Activated T-helper 17 cell treated with anti-CD3 and anti-CD28 coated beads, Interleukin-2, amount 50 U/mL, for 72 hours (primary cell): ENCODE data around the gene SLC49A3. TPM values are rescaled to one million over a fixed set of nuclear protein-coding genes. Genes with fewer than 3 reads are reported as not detected.
A peak's percentile ranks its signal among the peaks of the same experiment; 100 is the strongest.

Source experiments
- ATAC-seq: fragments of 150-1000 bp; cut with Tn5 transposase; replicated peaks from 2 replicates; pipeline ENCODE4 v1.10.0; 2021; ENCODE audit warnings: mild to moderate bottlenecking, moderate library complexity
- H3K27ac Mint-ChIP-seq: one replicate; pipeline ENCODE4 v1.8.0; 2022; ENCODE audit warnings: mixed read lengths
- H3K27me3 Mint-ChIP-seq: one replicate; pipeline ENCODE4 v1.8.0; 2022; ENCODE audit warnings: mixed read lengths
- H3K36me3 Mint-ChIP-seq: one replicate; pipeline ENCODE4 v1.8.0; 2022; ENCODE audit warnings: low read depth, mild to moderate bottlenecking, mixed read lengths
- H3K4me1 Mint-ChIP-seq: one replicate; pipeline ENCODE4 v1.8.0; 2022; ENCODE audit warnings: mixed read lengths
- H3K4me3 Mint-ChIP-seq: one replicate; pipeline ENCODE4 v1.8.0; 2022; ENCODE audit warnings: mild to moderate bottlenecking, mixed read lengths
- H3K9me3 Mint-ChIP-seq: one replicate; pipeline ENCODE4 v1.8.0; 2022; ENCODE audit warnings: mixed read lengths
- total RNA-seq, 2 donors: library from RNA; stranded (reverse); gene quantifications; one replicate each; pipeline ENCODE4 v1.2.3, GENCODE V29; 2022

The SLC49A3 gene
- total RNA-seq, 2 donors from 2014 or later: 0.61 to 1.4 TPM

DNA sequence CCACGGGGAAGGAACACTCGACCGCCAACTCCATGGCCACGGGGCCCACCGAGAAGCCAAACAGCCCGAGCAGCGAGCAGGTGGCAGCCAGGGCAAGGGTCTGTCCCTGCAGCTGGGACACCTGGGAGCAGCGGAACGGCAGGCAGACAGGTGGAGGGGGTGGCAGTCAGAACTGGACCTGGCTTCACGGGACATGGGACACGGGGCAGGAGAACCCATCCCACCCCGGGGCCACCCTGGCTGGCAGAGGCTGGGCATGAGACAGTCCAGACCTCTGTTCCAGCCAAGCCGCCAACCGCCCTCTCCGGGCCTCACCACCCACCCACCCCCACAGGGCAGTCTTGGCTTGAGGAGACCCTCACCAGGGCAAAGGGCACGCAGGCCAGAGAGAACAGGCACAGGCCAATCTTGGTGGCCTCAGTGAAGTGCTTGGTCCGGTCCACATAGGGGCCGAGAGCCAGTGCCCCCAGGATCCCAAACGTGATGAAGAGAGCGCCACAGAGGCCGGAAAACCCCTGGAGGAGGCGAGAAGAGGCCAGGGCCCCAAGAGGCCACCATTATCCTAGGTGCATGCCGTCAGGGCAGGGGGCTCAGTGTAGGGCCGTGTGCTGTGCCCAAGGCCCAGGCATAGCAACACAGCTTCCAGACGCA lies 5.6 kb downstream of the SLC49A3 start:
- Mint-ChIP-seq H3K4me3 (no peak overlapping the region), H3K4me1 (no peaks in the 10 kb centered on the region), H3K36me3 (no peaks in the 10 kb centered on the region), H3K27ac (no peak overlapping the region), H3K27me3 (peaks cover 6% of the 10 kb centered on the region), H3K9me3 (no peaks in the 10 kb centered on the region)
- no peak for ATAC-seq

- Mint-ChIP-seq H3K27ac (no peak overlapping the region), H3K4me1 (no peaks in the 10 kb centered on the region), H3K36me3 (no peaks in the 10 kb centered on the region), H3K9me3 (no peaks in the 10 kb centered on the region), H3K4me3 (no peak overlapping the region), H3K27me3 (peaks cover 4% of the 10 kb centered on the region)
- no peak for ATAC-seq
Measured at GRCh38 chr4:682490-683172, 6.3 kb downstream of the SLC49A3 start.

- Mint-ChIP-seq H3K27ac (no peak overlapping the region), H3K9me3 (no peaks in the 10 kb centered on the region), H3K4me1 (no peaks in the 10 kb centered on the region), H3K36me3 (no peaks in the 10 kb centered on the region), H3K4me3 (no peak overlapping the region), H3K27me3 (peaks cover 3% of the 10 kb centered on the region)
- no peak for ATAC-seq
Measured at GRCh38 chr4:681736-682451, 7.1 kb downstream of the SLC49A3 start.

- H3K4me1 Mint-ChIP-seq: no peaks in the 10 kb centered on the region
- peak overlapping the region; percentile 61 for H3K27ac Mint-ChIP-seq
- peak overlapping the region; percentile 64 for H3K4me3 Mint-ChIP-seq
- H3K27me3 Mint-ChIP-seq: peaks cover 3% of the 10 kb centered on the region
- ATAC-seq: peak; percentile 69
- H3K9me3 Mint-ChIP-seq: no peaks in the 10 kb centered on the region
- H3K36me3 Mint-ChIP-seq: no peaks in the 10 kb centered on the region
Measured at GRCh38 chr4:680928-681645, 7.9 kb downstream of the SLC49A3 start.

DNA sequence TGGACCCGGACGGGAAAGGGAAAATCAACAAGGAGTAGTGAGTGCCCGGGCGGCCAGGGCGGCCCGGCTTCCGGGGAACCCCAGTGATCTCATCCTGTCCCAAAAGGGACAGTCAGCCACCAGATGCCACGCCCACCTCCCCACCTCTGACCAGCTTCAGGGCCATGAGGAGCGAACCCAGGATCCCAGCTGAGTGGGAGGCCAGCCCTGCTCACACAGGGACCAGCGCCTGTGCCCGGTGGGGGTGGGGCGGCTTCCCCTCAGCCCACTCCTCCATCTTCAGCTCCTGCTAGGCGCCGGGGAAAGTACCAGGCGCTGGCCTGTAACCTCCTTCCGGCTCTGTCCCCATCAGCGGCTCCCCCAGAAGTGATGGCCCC lies 8.4 kb downstream of the SLC49A3 start:
- peaks cover 3% of the 10 kb centered on the region for H3K27me3 Mint-ChIP-seq
- ATAC-seq: peak; percentile 52
- H3K36me3 Mint-ChIP-seq: no peaks in the 10 kb centered on the region
- H3K4me3 Mint-ChIP-seq: peak overlapping the region; percentile 64
- H3K4me1 Mint-ChIP-seq: no peaks in the 10 kb centered on the region
- peak overlapping the region; percentile 61 for H3K27ac Mint-ChIP-seq
- H3K9me3 Mint-ChIP-seq: no peaks in the 10 kb centered on the region

- H3K27me3 Mint-ChIP-seq: peaks cover 2% of the 10 kb centered on the region
- H3K9me3 Mint-ChIP-seq: no peaks in the 10 kb centered on the region
- peak overlapping the region; percentile 64 for H3K4me3 Mint-ChIP-seq
Measured at GRCh38 chr4:680091-680490, 8.9 kb downstream of the SLC49A3 start.

DNA sequence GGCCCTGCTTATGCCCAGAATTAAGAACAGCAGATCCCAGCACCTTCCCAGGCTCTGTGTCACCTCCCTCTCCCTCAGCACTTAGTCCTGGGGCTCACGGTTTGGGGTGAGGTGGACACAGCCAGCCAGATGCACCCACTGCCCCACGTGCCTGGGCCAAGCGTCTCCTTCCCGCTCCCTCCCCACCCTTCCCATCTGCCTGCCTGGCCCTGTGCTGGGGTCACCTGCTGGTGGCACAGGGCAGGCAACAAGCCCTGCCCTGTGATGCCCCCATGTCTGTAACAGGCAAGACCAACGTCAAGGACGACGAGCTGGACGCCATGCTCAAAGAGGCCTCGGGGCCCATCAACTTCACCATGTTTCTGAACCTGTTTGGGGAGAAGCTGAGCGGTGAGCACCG lies 9.3 kb downstream of the SLC49A3 start:
- Mint-ChIP-seq H3K36me3 (no peaks in the 10 kb centered on the region), H3K9me3 (no peaks in the 10 kb centered on the region), H3K4me3 (no peak overlapping the region), H3K27ac (no peak overlapping the region), H3K4me1 (no peaks in the 10 kb centered on the region), H3K27me3 (no peaks in the 10 kb centered on the region)
- ATAC-seq: no peak

More at GRCh38 chr4:680091-680490, 8.9 kb downstream of the SLC49A3 start:
- ATAC-seq: no peak
- H3K4me1 Mint-ChIP-seq: no peaks in the 10 kb centered on the region
- no peaks in the 10 kb centered on the region for H3K36me3 Mint-ChIP-seq
- peak overlapping the region; percentile 61 for H3K27ac Mint-ChIP-seq

GRCh38 chr4:679104-679481 lies 9.9 kb downstream of the SLC49A3 start:
- Mint-ChIP-seq H3K36me3 (peaks cover 3% of the 10 kb centered on the region), H3K4me3 (no peak overlapping the region), H3K4me1 (no peaks in the 10 kb centered on the region), H3K9me3 (no peaks in the 10 kb centered on the region), H3K27me3 (no peaks in the 10 kb centered on the region), H3K27ac (no peak overlapping the region)
- ATAC-seq: no peak

DNA sequence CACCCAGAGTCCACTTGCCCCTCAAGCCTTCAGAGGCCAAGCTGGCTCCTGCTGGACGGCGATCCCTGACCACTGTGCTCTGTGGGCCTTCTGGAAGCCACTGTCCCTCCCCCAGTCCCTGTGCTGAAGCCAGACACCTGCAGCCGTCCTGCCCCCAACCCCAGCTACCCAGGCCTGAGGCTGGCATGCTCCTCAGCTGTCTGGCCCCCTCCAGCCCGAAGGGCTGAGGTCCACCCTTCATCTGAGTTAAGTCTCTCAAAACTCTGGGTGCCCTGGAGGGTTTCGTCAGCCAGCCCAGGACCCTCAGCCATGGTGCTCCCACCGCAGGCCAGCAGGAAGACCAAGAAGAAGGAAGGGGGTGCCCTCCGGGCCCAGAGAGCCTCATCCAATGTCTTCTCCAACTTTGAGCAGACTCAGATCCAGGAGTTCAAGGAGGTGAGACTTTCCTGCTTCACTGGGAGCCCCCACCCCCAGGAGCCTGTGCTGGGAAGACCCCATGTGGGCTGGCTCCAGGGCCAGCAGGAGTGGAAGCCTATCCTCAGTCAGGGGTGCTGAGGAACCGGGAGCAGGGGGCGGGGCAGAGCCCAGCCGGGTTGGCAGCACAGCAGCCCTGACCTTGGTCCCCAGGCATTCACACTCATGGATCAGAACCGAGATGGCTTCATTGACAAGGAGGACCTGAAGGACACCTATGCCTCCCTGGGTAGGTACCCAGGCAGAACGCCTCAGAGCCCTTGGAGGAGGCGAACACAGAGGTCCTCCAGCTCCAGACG lies 10.4 kb downstream of the SLC49A3 start:
- H3K36me3 Mint-ChIP-seq: peaks cover 8% of the 10 kb centered on the region
- H3K9me3 Mint-ChIP-seq: no peaks in the 10 kb centered on the region
- H3K4me1 Mint-ChIP-seq: no peaks in the 10 kb centered on the region
- peak overlapping the region; percentile 7 for H3K4me3 Mint-ChIP-seq
- no peak overlapping the region for H3K27ac Mint-ChIP-seq
- H3K27me3 Mint-ChIP-seq: no peaks in the 10 kb centered on the region
- ATAC-seq: no peak

DNA sequence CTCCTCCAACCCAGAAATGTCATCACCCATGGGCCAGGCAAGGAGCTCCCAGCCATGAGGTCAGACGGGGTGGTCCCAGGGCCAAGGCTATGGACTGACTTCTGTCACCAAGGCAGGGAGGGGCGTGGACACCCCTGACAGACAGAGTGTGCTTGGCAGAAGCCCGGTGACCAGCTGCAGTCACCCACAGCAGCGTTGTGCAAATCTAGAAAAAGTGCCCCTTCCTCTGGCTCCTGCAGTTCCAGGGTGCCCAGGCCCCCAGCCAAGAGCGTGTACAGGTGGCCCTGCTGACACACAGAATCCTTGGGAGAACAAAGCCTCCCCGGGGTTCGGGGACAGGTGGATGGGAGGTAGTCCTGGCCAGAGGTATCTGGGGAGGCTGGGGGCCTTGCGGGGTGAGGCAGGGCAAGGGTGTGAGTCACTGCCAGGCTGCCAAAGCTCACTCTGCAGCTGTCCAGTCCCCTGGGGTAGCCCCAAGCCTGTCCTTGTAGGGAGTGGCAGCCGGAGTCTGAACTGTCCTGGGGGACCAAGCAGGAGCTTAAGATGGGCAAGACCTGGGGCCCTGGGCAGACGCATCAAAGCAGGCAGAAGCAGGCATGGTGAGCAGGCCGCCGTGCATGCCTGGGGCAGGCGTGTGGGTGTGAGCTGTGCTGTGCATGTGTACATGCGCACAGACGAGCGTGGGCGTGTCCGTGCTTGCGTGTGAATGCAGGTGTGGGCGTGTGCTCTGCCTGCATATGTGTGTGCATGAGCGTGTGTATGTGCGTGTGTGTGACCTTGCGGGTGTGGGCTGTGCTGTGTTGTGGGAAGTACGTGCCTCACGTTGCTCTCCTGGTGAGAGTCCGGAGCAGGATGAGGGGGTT lies 11.3 kb downstream of the SLC49A3 start:
- Mint-ChIP-seq H3K9me3 (no peaks in the 10 kb centered on the region), H3K27me3 (no peaks in the 10 kb centered on the region), H3K4me1 (peaks cover 4% of the 10 kb centered on the region), H3K36me3 (peaks cover 17% of the 10 kb centered on the region), H3K27ac (peak overlapping the region; percentile 46), H3K4me3 (peak overlapping the region; percentile 7)
- ATAC-seq: peak; percentile 8

GRCh38 chr4:676871-677235 lies 12.1 kb downstream of the SLC49A3 start:
- H3K4me1 Mint-ChIP-seq: peaks cover 4% of the 10 kb centered on the region
- no peak for ATAC-seq
- H3K36me3 Mint-ChIP-seq: peaks cover 25% of the 10 kb centered on the region
- H3K27me3 Mint-ChIP-seq: no peaks in the 10 kb centered on the region
- no peak overlapping the region for H3K27ac Mint-ChIP-seq
- H3K4me3 Mint-ChIP-seq: no peak overlapping the region
- no peaks in the 10 kb centered on the region for H3K9me3 Mint-ChIP-seq

- no peak overlapping the region for H3K27ac Mint-ChIP-seq
- peaks cover 4% of the 10 kb centered on the region for H3K4me1 Mint-ChIP-seq
- no peaks in the 10 kb centered on the region for H3K27me3 Mint-ChIP-seq
- peak overlapping the region; percentile 76 for H3K4me3 Mint-ChIP-seq
- no peak for ATAC-seq
- peaks cover 31% of the 10 kb centered on the region for H3K36me3 Mint-ChIP-seq
- no peaks in the 10 kb centered on the region for H3K9me3 Mint-ChIP-seq
Measured at GRCh38 chr4:675980-676870, 12.7 kb downstream of the SLC49A3 start.
